Medulla oblongata (tissue), 1 donor: ENCODE data around the gene RPAP3.

Source experiments
- DNase-seq: peaks from one replicate; pipeline ENCODE4 v3.0.0-alpha.2; 2015; ENCODE audit errors: extremely low spot score

The RPAP3 gene

DNA sequence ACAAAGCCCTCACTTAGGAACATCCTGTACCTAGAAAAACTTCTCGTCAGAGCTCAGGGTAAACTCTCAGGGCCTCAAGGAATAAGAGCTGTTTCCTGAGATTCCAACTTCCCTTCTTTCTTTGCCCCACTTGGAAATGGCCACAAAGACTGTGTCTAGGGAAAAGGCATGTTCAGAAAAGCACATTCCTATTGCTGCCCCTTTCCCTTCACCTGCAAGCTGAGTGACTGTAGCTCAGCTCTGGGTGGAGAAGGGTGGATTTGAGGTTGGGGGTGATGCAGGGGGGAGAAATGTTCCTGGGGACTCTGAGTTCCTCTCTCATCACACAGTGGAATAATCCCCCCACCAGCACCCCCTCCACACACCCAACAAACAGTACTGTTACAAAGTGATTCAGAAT, 12.7 kb upstream of the RPAP3 start:
- DNase-seq = no peak

DNA sequence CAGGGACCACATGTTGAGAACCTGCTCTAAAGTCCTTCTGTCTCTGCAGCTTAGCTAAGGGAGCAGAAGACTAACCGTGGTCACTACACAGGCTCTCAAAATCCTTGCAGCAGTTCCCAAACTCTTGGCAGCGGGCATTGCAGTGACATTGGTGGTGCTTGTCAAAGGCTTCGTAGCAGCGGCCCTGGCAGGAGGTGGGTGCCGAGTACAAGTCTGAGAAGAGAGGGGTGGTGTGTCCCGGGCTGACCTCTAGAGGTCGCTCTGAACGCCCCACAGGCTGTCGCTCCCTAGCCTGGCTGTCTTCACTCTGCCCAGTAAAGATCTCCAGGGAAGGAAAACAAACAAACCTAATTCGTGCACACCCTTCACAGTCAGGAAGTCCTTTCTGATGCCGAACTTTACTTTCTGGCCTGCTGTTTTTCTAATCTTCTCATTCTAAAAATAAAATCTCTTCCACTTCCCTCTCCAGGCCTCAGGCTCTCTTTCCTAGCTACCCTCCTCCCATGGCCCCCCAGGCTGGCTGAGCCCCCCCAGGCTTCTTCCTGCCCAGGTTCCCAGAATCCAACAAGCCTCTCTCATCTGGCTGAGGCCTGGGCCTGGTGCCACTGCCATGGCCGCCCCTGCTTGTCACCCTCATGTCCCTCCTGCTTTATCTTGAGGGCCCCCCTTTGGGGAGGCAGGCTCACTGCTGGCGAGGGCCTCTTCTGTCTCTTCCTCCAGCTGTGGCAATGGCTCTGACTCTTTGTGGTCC, 11.8 kb upstream of the RPAP3 start:
- DNase-seq = peak; percentile 93

DNA sequence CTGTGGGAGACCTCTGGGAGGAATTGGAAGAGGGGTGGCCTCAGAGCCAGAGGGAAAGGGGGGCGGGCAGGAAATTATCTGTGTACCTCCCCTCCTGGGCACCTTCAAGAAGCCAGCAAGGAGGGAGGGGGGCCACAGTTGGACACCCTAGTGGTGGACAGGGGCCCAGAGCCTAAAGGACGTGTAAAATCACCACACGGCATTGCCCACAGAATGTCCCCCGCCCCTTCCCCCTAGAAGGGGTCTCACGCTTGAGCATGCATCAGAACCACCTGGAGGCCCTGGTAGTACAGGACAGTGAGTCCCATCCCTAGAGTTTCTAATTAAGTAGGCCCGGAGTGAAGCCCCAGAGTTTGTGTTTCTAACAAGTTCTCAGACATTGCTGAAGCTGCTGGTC, 11.2 kb upstream of the RPAP3 start:
- DNase-seq = no peak

DNA sequence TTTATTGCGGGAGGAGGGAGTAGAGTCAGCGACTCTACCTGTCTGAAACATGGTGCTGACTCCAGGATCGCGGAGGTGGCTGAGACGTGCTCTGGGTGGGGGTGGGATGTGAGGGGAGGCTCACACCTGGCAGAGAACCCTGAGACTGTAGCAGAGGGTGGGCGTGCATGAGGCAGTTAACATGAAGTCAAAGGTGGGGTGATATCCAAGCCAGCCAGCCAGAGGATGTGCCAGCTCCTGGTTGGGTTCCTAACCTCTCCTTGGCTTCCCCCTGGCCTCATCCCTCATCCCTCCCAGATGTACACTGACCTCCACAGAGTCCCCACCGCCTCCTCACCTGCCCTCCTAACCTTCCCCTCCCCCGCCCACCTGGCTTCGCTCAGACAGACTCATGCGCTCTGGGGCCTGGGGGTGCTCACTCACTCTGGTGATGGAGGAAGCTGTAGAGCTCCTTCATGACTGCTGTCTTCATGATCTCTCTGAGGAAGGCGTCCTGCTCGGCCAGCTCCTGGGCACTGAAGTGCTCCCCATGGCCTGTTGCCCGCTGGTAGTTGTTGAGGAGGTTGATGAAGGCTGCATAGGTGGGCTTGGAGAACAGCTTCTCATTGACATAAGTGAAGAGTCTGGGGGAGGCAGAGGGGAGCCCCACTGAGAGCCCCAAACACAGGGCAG, 10.2 kb upstream of the RPAP3 start:
- no peak for DNase-seq

DNA sequence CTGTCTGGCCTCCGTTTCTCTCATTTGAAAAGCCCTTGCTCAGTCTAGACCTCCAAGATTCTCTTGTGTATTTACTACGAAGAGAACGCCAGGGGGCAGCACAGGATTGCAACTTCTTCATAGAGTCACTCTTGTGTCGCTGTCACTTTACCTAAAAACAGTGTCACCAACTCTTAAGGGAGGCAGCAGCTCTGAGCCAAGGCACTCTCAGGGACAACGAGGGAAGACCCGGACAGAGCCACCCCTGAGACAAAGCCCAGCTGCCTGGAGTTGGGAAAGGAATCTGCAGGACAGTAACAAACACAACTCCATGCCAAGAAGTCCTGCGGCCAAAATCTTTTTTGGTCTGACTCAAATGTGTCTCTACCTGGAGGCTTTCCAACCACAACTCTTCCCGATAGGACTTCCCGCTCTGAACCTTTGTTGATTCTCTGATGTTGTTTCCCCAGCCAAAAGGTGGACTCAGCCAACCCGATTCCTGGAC, 9.6 kb upstream of the RPAP3 start:
- DNase-seq = peak; percentile 96

DNA sequence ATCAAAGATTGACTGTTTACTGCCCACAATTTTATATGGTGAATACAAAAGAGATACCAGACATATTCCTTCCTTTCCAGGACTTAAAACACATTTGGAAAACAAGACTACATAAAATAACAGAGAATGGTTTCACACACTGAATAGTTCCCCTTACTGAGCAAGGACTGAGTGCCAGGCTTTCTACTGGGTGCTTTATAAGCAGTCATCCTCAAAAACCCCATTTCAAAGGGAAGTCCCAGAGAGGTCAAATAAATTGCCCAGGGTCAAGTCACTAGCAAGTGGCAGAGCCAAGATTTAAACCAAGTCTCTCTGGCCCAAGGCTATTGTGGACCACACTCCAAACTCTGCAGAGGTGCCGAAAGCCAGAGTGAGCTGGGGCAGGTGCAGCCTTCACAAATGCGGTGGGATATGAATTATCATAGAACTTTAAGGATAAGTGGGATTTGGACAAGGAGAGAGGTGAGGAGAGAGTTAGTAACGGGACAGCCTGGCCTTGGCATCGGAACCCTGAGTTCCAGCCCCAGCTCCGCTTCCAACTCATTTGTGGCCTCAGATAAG, 9.1 kb upstream of the RPAP3 start:
- no peak for DNase-seq

DNA sequence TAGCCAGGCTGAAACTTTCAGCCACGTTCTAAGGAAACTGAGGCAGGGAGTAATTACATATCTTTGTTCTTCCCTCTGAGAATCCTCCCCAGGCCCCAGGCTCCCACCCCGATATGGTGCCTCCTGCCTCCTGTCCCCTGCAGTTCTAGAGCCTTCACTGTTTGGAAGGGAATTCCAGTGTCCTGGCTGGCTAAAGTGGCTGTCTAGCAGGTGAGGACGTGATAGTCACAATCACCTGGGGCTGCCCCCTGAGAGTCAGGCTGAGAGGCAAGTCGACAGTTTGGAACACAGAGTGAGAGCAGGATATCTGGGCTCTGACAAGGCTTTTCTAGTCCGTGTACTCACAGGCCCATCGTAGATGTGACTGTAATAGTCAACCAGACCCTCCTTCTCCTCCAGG, 6.3 kb upstream of the RPAP3 start:
- DNase-seq = no peak

DNA sequence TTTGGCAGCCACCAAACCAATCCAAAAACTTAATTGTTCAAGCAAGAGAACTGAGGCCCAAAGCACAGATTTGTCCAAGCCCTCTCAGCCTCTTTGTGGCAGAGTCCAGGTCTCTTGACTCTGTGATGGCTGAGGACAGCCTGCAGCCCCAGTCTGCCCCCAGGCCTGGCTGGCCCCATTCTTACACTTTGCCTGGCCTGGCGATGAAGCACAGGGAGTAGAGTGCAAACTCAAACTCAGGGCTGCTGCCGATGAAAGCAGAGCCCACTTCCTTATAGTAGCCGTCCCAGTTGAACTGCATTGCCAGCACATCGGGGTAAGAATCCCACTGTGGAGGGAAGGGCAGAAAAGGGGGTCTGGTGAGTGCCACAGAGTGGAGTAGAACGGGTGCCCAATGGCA, 5.6 kb upstream of the RPAP3 start:
- no peak for DNase-seq

DNA sequence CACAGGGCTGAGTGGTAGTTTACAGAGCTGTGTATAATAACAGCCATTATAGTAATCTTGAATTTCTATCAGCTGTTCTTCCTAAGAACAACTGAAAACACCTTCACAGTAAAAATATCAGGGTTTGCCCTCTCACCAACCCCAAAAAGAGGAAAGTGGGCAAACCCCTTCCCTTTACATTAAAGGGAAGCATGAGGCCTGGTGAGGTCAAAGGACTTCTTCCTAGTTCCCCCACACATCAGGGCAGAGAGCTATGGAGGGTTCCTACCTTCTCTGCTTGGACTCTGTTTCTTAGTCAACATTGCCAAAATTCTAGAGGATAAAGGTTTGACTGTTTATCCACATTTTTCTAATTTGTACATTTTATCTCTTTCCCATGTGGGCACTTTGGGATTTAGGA, 4.4 kb upstream of the RPAP3 start:
- DNase-seq = no peak

DNA sequence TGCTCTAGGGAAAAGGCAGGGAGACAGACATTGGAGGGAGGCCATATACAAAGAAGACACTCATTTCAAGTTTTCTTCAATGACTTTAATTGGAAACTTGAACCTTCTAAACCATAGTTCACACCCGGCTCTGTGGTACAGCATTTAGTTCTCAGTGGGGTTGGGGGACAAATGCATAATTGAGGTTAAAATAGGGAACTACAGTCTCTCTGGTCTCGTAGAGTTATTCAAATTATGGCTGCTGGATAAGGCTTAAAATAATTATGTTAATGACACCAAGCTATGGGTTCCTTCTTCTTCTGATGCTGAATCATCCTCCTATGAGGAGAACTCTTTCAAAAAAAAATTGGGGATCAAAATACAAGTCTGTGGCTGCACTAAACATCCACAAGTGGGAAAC, 3.8 kb upstream of the RPAP3 start:
- no peak for DNase-seq

DNA sequence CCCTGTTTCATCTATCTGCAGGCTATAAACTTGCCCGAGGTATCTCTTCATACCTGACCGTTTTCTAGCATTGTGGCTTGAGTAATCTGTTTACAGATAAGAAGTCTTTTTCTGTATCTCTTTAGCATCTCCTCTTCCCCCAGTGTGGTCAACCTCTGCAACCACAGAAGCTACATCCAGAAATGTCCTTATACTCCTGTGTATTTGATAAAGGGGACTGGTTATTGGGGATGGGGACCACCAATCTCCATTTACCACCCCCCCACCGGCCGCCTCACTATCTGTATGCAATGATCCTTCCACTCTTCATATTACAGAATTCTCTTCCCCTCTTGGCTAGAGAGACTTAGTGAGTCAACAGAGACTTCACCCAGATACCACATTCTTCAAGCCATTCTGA, 3.4 kb upstream of the RPAP3 start:
- DNase-seq = no peak

DNA sequence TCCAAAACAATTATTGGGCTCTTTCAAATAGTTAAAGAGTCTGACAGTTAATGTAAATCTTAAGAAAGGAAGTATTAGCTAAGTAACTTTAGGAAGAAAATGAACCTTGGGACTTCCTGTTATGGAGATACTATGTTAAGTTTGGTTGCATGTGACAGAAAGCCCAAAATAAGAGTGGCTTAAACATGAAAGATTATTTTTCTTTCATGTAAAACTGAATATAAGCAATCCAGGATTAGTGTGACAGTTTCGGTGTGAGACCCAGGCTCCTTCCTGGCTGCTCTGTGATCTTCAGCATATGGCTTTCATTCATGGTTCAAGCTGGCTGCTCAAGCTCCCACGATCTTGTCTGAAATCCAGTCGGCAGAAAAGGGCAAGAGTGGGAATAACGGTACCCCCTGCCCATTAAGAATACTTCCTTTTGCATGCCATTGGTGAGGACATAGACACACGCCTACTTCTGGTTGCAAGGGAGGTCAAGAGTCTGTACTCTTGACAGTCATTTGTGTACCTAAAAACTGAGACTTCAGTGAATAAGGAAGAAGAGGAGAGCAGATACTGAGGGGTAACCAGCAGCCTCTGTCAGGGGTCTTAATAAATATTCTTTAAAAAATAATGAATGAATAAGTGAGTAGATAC, 2.2 kb upstream of the RPAP3 start:
- no peak for DNase-seq

DNA sequence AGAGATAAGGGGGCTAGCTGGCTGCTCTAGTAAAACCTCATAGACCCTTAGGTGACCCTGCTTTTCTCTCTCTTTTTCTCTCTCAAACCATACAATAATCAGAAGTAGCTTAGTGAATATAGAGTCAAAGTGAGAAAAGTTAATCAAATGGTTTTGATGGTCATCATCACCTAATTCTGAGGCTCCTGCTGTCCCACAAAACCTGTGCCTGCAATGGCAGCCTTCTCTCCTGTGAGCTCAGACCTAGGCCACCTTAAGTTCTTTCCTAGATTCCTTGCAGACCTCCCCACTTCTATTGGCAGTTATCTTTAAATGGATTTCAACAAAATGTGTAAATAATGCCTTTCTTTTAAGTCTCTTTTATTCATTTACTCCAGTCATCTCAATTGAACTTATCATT, 1.5 kb upstream of the RPAP3 start:
- DNase-seq = no peak

DNA sequence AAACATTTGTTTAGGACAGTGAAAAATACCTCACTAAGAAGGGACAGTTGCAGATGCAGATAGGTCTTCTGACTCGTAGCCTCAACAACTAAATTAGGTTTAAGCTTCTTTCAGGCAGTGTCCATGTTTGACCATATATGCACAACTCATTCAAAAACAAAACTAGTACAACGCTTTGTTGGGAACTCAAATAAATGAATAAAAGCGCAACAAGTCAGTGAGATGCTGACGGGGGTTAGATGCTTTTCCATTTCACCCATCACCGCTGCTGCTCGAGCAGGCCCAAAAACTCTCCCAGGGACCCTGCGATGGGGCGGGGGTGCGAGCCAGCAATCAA, 633 bp downstream of the RPAP3 start:
- no peak for DNase-seq

DNA sequence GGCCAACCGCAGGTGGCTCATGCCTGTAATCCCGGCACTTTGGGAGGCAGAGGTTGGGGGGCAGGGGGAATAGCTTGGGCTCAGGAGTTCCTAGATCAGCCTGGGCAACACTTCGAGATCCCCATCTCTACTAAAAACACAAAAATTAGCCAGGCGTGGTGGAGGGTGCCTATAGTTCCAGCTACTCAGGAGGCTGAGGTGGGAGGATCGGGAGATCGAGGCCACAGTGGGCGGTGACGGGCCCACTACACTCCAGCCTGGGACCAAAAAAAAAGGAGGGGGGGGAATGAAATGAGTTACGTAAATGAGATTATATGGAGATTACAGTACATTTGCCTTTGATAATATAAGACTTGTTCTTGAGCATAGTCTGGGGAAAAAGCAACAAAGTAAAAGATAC, 1.1 kb downstream of the RPAP3 start:
- DNase-seq = no peak

DNA sequence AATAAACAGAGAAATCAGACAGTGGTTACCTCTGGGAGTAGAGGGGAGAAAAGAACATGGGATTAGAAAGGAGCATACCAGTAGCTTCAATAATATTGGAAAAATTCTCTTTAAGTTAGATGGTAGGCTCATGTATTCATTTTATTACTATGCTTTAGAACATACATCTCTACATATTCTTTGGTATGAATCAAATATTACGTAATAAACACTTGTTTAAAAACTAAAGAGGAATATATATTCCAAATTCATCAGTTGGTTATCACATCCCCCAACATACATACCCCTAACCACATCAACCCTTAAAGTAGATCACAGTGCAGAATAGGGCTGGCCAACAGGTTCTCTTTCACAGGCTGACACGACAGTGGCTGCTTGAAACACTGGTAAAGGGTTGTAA, 5.6 kb downstream of the RPAP3 start:
- no peak for DNase-seq

DNA sequence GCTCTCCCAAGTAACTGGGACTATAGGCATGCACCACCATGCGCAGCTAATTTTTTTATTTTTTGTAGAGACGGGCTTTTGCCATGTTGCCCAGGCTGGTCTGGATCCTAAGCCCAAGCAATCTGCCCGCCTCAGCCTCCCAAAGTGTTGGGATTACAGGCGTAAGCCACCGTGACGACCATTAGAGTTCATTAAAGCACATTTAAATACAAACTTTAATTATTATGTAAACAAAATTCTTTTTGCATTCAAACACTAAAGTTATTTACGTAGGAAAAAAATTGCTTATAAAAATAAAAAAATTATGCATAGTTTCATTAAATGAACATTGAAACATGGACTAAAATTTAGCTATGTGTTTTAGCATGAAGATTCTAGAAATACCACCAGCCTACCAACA, 7.2 kb downstream of the RPAP3 start:
- DNase-seq = no peak

DNA sequence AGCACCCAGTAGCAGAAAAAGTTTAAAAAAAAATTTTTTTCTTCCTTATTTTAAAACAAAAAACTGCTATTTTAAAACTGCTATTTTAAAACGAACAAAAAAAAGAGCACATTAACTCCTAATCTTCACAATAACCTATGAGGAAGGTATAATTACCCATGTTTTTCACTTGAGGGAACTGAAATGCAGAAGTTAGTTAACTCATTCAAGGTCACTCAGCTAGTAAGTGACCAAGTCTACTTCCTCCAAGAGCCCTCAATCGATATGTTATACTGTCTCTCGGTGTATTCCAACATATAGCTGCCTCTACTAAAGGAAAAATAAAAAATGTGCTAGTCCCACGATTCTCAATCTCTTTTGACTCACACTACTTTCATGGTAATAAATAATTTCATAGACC, 7.8 kb downstream of the RPAP3 start:
- peak; percentile 30 for DNase-seq

DNA sequence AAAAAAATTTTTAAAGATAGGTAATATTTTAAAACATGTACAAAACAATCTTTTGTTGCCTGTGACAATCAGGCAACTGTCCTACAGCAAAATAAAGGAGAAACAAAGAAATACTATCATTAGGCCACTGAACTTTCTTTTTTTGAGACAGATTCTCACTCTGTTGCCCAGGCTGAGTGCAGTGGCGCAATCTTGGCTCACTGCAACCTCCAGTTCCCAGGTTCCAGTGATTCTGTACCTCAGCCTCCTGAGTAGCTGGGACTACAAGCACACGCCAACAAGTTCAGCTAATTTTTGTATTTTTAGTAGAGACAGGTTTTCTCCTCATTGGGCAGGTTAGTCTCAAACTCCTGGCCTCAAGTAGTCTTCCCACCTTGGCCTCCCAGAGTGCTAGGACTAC, 16.6 kb downstream of the RPAP3 start:
- DNase-seq = no peak

DNA sequence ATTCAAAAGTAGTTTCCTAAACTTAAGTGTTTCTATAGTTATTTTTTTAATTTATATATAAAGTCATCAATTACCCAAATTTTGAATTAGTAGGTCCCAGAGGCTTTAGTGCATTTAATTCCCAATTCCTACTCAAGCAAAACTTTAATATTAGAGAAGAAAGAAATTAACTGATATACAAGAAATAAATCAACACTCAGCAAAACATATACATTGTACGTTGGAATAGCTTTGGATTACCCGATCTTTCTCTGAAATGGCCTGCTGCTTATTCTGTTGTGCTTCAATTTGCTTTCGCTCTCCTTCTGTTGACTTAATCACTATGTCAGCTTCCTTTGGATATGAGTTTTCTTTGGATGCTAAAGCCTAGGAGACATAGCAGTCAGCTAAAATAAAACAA, 18.2 kb downstream of the RPAP3 start:
- no peak for DNase-seq

DNA sequence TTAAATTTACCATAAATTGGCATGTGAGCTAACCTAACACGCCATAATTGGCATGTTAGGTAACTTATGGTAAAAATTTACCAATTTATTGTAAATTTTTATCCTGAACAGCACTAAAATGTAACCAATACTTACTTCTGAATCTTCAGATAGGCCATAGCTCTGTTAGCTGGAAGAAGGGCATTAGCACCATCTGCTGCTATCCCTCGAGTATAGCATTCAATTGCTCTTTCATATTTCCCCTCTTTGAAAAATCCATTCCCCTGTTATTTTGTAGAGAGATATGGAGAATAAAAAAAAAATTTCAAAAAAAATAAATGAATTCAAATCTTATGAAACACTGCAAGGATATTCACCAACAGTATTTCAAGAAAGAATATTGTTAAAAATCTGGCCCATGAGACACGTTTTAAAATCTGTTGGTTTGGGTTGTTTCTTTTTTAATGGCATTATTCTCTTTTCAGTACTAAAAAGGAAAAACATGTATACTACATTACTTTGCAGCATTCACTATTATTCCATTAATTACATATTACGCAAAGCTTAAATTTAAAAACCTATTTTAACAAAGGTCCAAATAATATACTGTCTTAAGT, 19.1 kb downstream of the RPAP3 start:
- DNase-seq = peak; percentile 69

DNA sequence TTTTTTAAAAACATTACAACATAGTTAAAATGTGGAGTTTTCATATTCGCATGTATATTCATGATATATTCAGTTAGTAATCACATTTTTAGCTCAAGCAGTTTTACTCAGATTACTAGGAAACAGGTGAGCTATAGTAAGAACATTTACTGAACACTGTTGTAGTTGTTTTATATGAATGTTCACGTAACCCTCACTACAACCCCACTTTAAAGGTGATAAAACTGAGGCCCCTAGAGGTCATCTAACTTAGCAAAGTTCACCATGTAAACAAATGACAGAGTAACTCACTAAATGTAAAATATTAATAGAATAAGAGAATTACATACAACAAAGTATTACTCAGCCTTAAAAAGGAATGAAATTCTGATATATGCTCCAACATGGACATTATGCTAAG, 26.0 kb downstream of the RPAP3 start:
- DNase-seq = no peak

DNA sequence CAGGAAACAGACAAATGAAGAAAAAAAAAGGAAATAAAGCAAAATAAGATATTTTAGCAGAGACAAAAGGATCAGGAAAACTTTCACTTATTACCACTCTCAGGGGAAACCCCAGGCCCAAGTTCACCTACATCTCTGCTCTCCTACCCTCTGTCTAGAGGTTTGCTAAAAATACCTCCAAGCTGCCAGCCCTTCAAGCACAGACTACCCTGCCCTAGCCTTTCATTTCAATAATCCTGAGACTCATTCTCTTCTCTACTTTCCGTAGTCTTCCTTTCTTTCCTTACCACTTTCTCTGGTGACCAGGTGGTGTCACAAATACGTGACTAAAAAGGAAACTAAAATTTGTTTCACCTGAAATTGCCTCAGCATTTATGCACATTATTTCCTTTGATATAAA, 33.8 kb downstream of the RPAP3 start:
- no peak for DNase-seq
